Ishikawa (cell line): ENCODE results near the gene USP22.

Source experiments
- EP300 ChIP-seq: IDR thresholded peaks from 2 replicates; pipeline ENCODE4 v1.6.1; 2012; ENCODE audit warnings: borderline replicate concordance
- MAX ChIP-seq: IDR thresholded peaks from 2 replicates; pipeline ENCODE4 v1.6.1; 2012
- RAD21 ChIP-seq: IDR thresholded peaks from 2 replicates; pipeline ENCODE4 v1.6.1; 2012; ENCODE audit warnings: low read depth
- TAF1 ChIP-seq: IDR thresholded peaks from 2 replicates; pipeline ENCODE4 v1.6.1; 2012; ENCODE audit warnings: low read depth, mild to moderate bottlenecking
- YY1 ChIP-seq: IDR thresholded peaks from 2 replicates; pipeline ENCODE4 v1.6.1; 2012; ENCODE audit warnings: low read depth
- TF ChIP-seq, protein P1 (sequence below): IDR thresholded peaks from 2 replicates; pipeline ENCODE4 v1.6.1; 2012; ENCODE audit warnings: low read depth, mild to moderate bottlenecking

DNA sequence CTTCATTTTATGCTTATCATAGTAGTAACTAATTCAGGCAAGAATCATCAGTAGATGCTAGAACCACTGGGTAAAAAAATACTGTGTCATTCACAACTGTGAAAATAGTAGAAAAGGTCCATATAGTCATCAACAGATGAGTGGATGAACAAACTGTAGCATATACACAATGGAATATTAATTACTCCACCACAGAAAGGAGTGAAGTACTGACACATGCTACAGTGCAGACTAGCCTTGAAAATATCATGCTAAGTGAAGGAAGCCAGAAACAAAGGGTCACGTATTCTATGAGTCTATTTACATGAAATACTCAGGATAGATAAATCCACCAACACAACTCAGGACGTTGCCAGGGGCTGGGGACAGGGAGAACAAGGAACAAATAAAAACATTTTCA lies 13.3 kb downstream of the USP22 start:
- no peak for TF ChIP-seq MAX
- TF ChIP-seq RAD21, result no peak
- no peak for TF ChIP-seq YY1
- TF ChIP-seq TAF1, result no peak
- no peak for TF ChIP-seq EP300
- TF ChIP-seq, protein P1, sequence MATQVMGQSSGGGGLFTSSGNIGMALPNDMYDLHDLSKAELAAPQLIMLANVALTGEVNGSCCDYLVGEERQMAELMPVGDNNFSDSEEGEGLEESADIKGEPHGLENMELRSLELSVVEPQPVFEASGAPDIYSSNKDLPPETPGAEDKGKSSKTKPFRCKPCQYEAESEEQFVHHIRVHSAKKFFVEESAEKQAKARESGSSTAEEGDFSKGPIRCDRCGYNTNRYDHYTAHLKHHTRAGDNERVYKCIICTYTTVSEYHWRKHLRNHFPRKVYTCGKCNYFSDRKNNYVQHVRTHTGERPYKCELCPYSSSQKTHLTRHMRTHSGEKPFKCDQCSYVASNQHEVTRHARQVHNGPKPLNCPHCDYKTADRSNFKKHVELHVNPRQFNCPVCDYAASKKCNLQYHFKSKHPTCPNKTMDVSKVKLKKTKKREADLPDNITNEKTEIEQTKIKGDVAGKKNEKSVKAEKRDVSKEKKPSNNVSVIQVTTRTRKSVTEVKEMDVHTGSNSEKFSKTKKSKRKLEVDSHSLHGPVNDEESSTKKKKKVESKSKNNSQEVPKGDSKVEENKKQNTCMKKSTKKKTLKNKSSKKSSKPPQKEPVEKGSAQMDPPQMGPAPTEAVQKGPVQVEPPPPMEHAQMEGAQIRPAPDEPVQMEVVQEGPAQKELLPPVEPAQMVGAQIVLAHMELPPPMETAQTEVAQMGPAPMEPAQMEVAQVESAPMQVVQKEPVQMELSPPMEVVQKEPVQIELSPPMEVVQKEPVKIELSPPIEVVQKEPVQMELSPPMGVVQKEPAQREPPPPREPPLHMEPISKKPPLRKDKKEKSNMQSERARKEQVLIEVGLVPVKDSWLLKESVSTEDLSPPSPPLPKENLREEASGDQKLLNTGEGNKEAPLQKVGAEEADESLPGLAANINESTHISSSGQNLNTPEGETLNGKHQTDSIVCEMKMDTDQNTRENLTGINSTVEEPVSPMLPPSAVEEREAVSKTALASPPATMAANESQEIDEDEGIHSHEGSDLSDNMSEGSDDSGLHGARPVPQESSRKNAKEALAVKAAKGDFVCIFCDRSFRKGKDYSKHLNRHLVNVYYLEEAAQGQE, result no peak
